ENCODE data around the gene GNAI3. TPM values are rescaled to one million over a fixed set of nuclear protein-coding genes. Genes with fewer than 3 reads are reported as not detected.

The GNAI3 gene
- total RNA-seq, 4 donors from 2014 or later = 7.4 to 9.8 (median 8.3) TPM

- ATAC-seq (ENCODE audit: low FRiP score) (no peak), DNase-seq (ENCODE audit: low spot score) (no peak)
- no peak for TF ChIP-seq CTCF (IDR thresholded peaks at IDR 0.05)
Measured at GRCh38 chr1:109531826-109532364, 16.5 kb upstream of the GNAI3 start.

DNA sequence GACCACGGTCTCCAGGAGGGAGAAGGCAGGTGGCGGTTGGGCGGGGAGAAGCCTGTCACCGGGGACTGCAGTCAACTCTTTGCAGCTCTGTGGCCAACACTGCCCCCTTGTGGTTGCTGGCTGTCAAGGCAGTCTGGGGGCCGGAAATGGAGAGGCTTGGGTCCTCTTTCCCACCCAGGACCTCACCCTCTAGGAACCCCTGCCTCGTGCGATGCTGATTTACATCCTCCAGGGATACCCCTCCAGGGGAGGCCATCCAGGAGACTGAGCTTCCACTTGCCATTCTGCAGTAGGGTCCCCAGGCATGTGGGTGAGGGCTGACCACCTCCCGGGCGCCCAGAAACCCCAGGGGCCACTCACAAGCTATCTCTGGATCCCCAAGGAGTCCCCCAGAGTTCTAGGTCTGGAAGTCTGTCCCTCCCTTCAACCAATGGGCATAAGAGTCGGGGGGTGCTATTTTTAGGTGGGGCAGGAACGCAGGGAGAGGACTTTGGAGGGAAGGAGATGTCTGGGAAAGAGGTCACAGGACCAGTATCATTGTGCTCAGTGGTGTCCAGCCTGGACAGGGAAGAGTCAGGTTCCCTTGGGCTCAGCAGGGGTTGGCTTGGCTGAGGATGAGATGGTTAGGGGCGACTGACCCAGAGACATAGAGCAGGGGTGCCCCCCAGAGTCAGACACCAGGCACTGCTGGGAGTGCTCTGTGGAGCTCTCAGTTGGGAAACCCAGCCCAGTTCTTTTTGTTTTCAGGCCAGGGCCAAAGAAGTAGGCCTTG lies 15.9 kb upstream of the GNAI3 start:
- ATAC-seq (ENCODE audit: low FRiP score) (peak; percentile 74), DNase-seq (ENCODE audit: low spot score) (peak; percentile 82)
- peak in 2 of 3 donors; percentile 51 to 96 for TF ChIP-seq CTCF (IDR thresholded peaks at IDR 0.05)

- DNase-seq (ENCODE audit: low spot score) = no peak
- ATAC-seq (ENCODE audit: low FRiP score) = no peak
- TF ChIP-seq CTCF (IDR thresholded peaks at IDR 0.05) = no peak
Measured at GRCh38 chr1:109534307-109534858, 14.0 kb upstream of the GNAI3 start.

GRCh38 chr1:109535481-109535880 lies 12.9 kb upstream of the GNAI3 start:
- TF ChIP-seq CTCF (IDR thresholded peaks at IDR 0.05) = no peak
- no peak for ATAC-seq (ENCODE audit: low FRiP score)
- no peak for DNase-seq (ENCODE audit: low spot score)

- ATAC-seq (ENCODE audit: low FRiP score) = no peak
- no peak for TF ChIP-seq CTCF (IDR thresholded peaks at IDR 0.05)
- DNase-seq (ENCODE audit: low spot score) = no peak
Measured at GRCh38 chr1:109535971-109536491, 12.4 kb upstream of the GNAI3 start.

DNA sequence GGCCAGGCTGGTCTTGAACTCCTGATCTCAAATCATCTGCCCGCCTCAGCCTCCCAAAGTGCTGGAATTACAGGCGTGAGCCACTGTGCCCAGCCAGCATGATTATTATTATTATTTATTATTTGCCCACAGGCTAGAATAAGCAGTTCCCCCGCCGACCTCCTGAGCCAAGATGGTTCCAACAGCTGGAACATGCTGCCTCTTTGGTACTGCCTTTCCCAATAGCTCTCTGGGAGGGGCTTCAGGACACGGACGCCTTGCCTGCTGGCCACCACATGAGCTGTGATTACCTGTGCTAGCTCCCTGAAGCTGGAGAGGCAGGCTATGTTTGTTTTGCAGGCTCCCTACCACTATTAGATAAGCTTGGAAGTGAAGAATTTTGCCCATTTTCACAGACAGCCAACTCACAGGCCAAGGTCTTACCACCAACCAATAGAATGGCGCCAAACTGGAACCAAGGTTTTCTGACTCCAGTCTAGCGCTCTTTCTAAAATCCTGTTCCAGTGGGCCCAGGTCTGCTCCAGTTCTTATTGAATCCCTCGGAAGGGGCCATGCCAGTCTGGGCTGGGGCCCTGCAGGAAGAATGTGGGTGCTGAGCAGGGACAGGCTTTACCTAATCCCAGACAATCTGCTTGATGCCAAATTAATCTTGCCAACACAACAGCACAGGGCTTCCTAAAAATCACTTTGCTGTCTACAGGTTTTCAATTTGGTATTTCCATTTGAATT lies 10.8 kb upstream of the GNAI3 start:
- no peak for DNase-seq (ENCODE audit: low spot score)

More for the DNA sequence above, 10.8 kb upstream of the GNAI3 start:
- no peak for ATAC-seq (ENCODE audit: low FRiP score)
- TF ChIP-seq CTCF (IDR thresholded peaks at IDR 0.05) = no peak
